ENCODE measurements around the gene ZBTB43. TPM values are rescaled to one million over a fixed set of nuclear protein-coding genes. Genes with fewer than 3 reads are reported as not detected.

ZBTB43 gene, protein sequence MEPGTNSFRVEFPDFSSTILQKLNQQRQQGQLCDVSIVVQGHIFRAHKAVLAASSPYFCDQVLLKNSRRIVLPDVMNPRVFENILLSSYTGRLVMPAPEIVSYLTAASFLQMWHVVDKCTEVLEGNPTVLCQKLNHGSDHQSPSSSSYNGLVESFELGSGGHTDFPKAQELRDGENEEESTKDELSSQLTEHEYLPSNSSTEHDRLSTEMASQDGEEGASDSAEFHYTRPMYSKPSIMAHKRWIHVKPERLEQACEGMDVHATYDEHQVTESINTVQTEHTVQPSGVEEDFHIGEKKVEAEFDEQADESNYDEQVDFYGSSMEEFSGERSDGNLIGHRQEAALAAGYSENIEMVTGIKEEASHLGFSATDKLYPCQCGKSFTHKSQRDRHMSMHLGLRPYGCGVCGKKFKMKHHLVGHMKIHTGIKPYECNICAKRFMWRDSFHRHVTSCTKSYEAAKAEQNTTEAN
- 17.4 and 18.3 TPM in 2 replicates for polyA plus RNA-seq

DNA sequence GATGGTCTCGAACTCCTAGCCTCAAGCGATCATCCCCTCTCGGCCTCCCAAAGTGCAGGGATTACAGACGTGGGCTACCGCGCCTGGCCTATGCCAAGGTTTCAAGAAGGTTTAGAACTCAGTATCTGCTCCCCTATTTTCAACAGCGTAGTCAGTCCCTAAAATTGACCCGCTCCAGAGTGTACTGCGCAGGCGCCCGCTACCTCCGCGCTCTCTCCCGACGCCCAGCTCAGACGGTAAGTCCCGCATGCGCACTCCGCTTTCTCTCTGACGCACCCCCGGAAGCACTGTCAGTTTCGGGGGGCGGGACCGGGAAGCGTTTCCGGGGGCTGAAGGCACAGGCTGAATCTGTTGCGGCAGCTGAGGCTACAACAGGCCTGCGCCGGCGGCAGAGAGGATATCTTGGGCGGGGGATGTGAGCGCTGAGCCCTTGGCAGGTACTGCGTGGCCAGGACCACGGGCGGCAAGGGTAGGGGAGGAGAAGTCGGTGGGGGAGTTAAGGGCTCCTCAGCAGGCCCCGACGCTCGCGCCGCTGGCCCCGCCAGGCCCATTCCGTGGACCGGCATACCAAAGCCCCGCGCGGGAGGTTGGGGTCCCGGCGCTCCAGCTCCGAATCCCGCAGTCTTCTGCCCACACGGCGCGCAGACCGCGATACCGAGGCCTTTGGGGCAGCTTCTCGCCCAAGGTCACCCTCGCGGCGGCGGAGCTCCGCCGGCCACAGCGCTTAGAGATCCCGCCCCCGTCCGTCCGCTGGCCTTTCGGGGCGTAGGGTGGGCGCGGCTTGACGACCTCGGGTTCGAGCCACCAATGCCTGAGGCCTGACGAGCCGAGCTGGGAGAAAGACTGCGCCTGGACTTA is at the start of gene ZBTB43:
TSS of gene ZBTB43 (plus strand) at position 345 of the 858 bp plus-strand sequence. CDS start 27,470 bp downstream, outside the sequence.

DNA sequence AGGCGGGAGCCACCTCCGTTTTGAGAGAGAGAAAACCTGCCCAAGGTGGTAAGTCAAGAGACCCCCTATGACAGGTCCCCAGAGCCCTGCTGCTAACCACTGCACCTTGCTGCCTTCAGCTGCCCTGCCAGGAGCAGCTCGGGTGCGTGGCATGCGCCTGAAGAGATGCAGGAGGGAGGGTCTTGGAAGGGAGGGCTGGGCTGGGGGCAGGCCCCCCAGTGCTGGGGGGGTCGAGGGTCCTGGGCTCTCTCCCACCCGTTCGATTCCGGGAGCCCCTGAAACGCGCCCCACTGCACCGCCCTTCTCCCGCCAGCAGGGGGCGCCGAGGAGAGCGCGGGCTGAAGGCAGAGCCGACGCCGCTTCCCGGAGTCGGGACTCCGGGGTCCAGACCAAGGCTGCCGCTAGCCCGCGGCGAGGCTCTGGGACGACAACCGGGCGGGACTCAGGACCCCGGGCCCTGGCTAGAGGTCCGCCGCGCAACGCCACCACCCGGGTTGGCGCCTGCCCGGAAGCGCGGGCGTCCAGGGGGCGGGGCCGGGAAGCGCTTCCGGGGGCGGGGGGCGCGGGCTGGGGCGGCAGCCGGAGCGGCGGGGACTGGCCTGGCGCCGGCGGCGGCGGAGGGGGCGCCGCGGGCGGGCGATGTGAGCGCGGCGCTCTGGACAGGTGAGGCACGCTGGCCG is 55.4 kb downstream of the ZBTB43 start, which contains the start of gene ZBTB34:
TSS of gene ZBTB34 (plus strand) at position 563 of the 680 bp plus-strand sequence. CDS start 18,761 bp downstream, outside the sequence.

Other genes starting within 250 kb of the ZBTB43 start
- gene LMX1B, start 191.1 kb upstream of the ZBTB43 start, polyA plus RNA-seq: not detected in 2 replicates
- 4.3 and 5.2 TPM in 2 replicates for gene ZBTB34, start 55.6 kb downstream of the ZBTB43 start, polyA plus RNA-seq
- 8.0 and 9.1 TPM in 2 replicates for gene RALGPS1, start 109.7 kb downstream of the ZBTB43 start, polyA plus RNA-seq